H1 (cell line): Measurements from ENCODE around the gene CNGA1. TPM values are rescaled to one million over a fixed set of nuclear protein-coding genes. Genes with fewer than 3 reads are reported as not detected.

Source experiments
- CHD7 ChIP-seq: fragments of 300-600 bp; sonication (generic); IDR thresholded peaks from 2 replicates; pipeline ENCODE4 v1.7.1; 2012; ENCODE audit warnings: low read length, moderate library complexity, mild to moderate bottlenecking, inconsistent platforms; ENCODE audit not compliant: insufficient replicate concordance
- E2F6 ChIP-seq: IDR thresholded peaks from 2 replicates; pipeline ENCODE4 v1.6.1; 2012; ENCODE audit warnings: inconsistent platforms
- GTF2F1 ChIP-seq: IDR thresholded peaks from 2 replicates; pipeline ENCODE4 v1.6.1; 2012; ENCODE audit warnings: low read depth, low read length, improper control_type of control experiment, borderline replicate concordance
- HDAC6 ChIP-seq: IDR thresholded peaks from one replicate; pipeline ENCODE4 v1.7.1; 2012; ENCODE audit warnings: low read depth, mild to moderate bottlenecking, inconsistent platforms, low read length, moderate library complexity
- RXRA ChIP-seq: IDR thresholded peaks from 2 replicates; pipeline ENCODE4 v1.6.1; 2011; ENCODE audit warnings: low read depth, mild to moderate bottlenecking, low read length, moderate library complexity; ENCODE audit not compliant: insufficient read depth
- polyA plus RNA-seq, 7 experiments: library from polyadenylated mRNA; depleted of rRNA in 3 of 7; stranded (reverse) in 5 of 7; unstranded in 2 of 7; fragments of >200 nt in 5 of 7; fragments of 200-250 nt in 2 of 7; gene quantifications; 1 replicate in 5 of 7; 2 replicates in 1 of 7; 4 replicates in 1 of 7; pipeline versions ENCODE4 v1.2.1 to v1.2.3, GENCODE V29; 2011 to 2013; ENCODE audit warnings: missing spikeins in 2 of 7, mixed read lengths in 2 of 7
- total RNA-seq: library from RNA; stranded (reverse); fragmentation: NEBNext Ultra II Directional; extraction: Animal tissue kit (Norgen Biotek cat#: 25700); gene quantifications from 2 replicates; pipeline ENCODE4 v1.2.1, GENCODE V29; 2021

CNGA1 gene
- total and polyA plus RNA-seq, 2 of the 8 experiments (the other 6 are each of a cell fraction or from before 2014, with no cell fraction given), result 0.17 to 0.54 TPM

- TF ChIP-seq CHD7 (no peak), E2F6 (no peak), GTF2F1 (no peak), RXRA (no peak), HDAC6 (no peak)
Observed at GRCh38 chr4:48039561-48039960, 23.1 kb upstream of the CNGA1 start (continued).
